Stimulated activated CD4-positive, alpha-beta T cell treated with anti-CD3 and anti-CD28 coated beads, Interleukin-15, amount 100 ng/mL, for 48 hours (primary cell): ENCODE measurements around the gene HSBP1.

Experiments used
- DNase-seq, 2 donors: peaks; one replicate each; pipeline ENCODE4 v3.0.0-alpha.2; 2020; ENCODE audit warnings: low read depth in 2 of 2

The HSBP1 gene

GRCh38 chr16:83839561-83839960, 31.8 kb downstream of the HSBP1 start:
- DNase-seq = no peak

- no peak for DNase-seq
Observed at GRCh38 chr16:83840060-83840617, 32.4 kb downstream of the HSBP1 start.

DNA sequence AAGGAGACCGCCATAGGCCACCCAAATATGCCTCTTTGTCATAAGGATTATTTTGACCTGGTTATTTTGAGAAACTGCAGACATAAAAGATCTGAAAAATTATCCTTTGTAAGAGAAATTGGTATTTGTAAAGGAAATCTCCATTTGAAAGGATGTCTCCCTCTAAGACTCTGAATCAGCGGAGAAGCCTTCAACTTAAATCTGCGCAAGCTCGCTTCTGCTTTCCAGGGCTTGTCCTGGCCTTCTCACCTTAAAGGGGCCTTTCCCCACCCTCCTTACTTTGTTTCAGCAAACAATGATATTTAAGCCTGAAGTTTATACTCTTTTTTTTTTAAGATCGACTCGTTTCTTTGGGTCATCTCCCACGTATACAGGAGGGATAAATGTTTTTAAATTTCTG, 34.5 kb downstream of the HSBP1 start:
- no peak for DNase-seq

GRCh38 chr16:83842756-83843507, 35.2 kb downstream of the HSBP1 start:
- no peak for DNase-seq

- DNase-seq = no peak
Observed at GRCh38 chr16:83843657-83844056, 35.9 kb downstream of the HSBP1 start.

- no peak for DNase-seq
Observed at GRCh38 chr16:83845263-83845662, 37.5 kb downstream of the HSBP1 start.

GRCh38 chr16:83847371-83848225, 39.8 kb downstream of the HSBP1 start:
- no peak for DNase-seq

GRCh38 chr16:83849421-83849820, 41.6 kb downstream of the HSBP1 start:
- DNase-seq = no peak

DNA sequence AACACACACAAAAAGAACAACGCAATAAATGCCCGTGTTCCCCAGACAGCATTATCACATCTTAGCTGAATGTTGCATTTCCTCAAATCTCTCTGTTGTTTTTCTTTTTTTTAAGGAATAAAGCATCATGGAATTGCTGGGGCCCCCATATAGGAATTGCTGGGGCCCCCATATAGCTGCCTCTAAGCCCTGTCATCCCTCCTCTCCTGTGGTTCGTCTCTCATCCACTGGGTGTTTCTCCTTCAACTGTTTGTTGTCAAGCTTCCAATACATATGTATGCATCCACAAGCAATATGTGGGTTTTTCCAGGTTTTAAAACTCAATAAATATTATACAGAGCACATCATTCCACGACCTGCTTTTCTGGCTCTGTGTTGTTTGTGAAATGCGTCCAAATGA, 43.2 kb downstream of the HSBP1 start:
- no peak for DNase-seq

DNA sequence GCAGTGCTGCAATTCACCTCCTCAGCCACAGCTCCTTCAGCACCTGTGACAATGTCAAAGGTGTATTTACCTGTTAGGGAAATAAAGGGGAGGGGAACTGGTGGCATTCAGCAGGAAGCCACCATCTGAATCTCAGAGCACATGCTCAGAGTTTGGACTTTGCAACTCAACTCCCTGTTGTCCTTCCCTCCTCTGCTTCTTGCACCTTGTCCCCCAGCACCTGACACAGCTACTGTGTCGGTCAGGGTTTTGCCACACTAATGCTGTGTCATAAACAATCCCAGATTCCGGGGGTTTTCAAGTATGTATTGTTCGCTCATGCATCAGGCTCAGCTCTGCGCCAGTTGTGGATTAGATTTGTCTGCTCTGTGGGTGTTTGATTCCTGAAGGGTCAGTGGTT, 43.7 kb downstream of the HSBP1 start:
- DNase-seq = no peak

GRCh38 chr16:83852774-83853173, 45.0 kb downstream of the HSBP1 start:
- no peak for DNase-seq

GRCh38 chr16:83853834-83854233, 46.1 kb downstream of the HSBP1 start:
- DNase-seq = no peak

DNA sequence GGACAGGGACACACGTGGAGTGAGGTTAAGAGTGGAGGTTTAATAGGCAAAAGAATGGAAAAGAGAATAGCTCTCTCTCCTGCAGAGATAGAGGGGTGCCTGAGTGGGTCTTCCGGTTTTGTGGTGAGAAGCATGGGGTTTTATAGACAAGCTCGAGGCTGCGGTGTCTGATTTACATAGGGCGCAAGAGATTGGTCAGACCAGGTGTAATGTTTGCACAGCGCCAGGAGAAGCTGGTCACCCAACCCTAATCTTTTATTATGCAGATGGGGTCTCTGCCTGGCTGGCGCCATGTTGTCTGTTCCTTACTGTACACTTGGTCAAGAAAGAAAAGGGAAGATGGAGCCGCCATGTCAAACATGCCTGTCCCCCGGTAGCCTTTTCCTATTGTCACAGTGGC, 46.6 kb downstream of the HSBP1 start:
- no peak for DNase-seq

- no peak for DNase-seq
Observed at GRCh38 chr16:83856792-83857191, 49.0 kb downstream of the HSBP1 start.

GRCh38 chr16:83859265-83859664, 51.5 kb downstream of the HSBP1 start:
- DNase-seq = no peak

- DNase-seq = no peak
Observed at GRCh38 chr16:83862661-83863060, 54.9 kb downstream of the HSBP1 start.

DNA sequence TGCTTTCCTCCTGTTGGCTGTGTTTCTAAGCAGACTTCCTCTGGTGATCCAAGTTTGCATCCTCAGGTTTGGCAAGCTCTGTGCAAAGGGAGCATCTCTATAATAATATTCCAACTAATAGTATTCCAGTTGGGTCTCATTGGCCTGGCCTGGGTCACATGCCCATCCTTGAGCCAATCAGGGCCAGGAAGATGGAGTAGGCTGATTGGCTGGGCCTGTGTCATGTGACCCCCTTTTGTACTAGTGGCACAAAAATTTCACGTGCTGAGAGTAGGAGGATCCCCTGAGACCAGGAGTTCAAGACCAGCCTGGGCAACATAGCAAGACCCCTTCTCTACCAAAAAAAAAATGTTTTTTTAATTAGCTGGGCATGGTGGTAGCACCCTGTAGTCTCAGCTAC, 55.9 kb downstream of the HSBP1 start:
- no peak for DNase-seq
